ENCODE measurements around the gene MROH2B.

The MROH2B gene

DNA sequence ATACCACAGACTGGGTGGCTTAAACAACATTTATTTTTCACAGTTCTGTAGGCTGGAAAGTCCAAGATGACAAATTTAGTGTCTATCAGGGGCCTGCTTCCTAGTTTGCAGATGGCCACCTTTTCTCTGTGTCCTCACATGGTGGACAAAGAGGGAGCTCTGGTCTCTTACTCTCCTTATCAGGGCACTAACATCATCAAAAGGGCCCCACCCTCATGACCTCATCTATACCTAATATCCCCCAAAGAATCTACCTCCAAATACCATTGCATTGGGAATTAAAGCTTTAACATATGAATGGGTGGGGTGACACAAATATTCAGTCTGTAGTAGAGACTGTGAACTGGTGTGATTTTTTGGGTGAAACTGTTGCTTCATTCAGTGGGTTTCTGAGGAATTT, 83.8 kb downstream of the MROH2B start:
- Histone ChIP-seq H3K36me3 (ENCODE audit: control insufficient read depth, low read depth, low read length) (no peaks in the 10 kb centered on the region), H3K4me3 (ENCODE audit: low read length) (no peak overlapping the region), H3K9ac (ENCODE audit: low read length) (no peak overlapping the region), H3K27ac (ENCODE audit: low read length) (no peak overlapping the region), H3K4me1 (ENCODE audit: control insufficient read depth, low read depth, low read length) (no peaks in the 10 kb centered on the region), H3K27me3 (ENCODE audit: control insufficient read depth, insufficient read depth, low read length) (no peaks in the 10 kb centered on the region), H3K9me3 (ENCODE audit: control insufficient read depth, low read depth, low read length) (no peaks in the 10 kb centered on the region)

DNA sequence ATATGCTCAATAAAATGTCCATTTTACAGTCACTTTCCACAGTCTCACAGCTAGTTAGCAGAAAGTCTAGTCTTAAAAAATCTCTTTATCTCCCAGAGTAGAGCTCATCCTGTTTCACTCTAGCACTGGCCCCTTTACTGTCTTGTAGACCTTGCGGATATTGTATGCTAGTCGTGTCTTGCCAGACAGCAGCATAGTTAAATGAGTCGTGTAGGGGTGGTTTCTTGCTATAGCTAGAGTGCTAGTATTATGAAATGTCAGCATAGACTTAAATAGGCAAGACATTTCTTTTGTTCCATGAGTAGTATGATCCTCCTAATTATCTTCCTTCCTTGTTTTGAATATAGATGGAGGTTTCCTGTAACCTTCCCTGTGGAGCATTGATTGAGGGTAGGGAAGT, 84.5 kb downstream of the MROH2B start:
- no peaks in the 10 kb centered on the region for H3K4me1 ChIP-seq (ENCODE audit: control insufficient read depth, low read depth, low read length)
- H3K27ac ChIP-seq (ENCODE audit: low read length), result no peak overlapping the region
- H3K9me3 ChIP-seq (ENCODE audit: control insufficient read depth, low read depth, low read length), result no peaks in the 10 kb centered on the region
- no peak overlapping the region for H3K4me3 ChIP-seq (ENCODE audit: low read length)
- no peaks in the 10 kb centered on the region for H3K36me3 ChIP-seq (ENCODE audit: control insufficient read depth, low read depth, low read length)
- no peaks in the 10 kb centered on the region for H3K27me3 ChIP-seq (ENCODE audit: control insufficient read depth, insufficient read depth, low read length)
- no peak overlapping the region for H3K9ac ChIP-seq (ENCODE audit: low read length)

DNA sequence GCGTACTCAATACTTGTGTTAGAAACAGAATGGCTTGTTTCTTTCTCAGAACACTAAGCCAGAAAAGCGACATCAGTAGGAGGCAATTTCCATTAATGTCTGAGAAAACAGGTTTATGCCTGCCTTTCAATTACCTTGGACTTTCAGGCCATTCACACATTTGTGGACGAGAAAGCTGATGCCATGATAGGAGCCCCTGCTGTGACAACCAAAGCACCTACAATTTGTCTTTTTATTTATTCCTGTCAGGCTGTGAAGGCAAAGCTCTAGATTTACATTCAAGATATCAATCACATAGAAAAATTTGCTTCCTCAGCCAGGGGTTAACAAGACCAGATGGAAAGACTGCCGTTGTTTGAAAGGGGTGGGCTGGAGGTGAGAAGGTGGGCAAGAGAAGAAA, 85.6 kb downstream of the MROH2B start:
- H3K27me3 ChIP-seq (ENCODE audit: control insufficient read depth, insufficient read depth, low read length), result no peaks in the 10 kb centered on the region
- no peak overlapping the region for H3K4me3 ChIP-seq (ENCODE audit: low read length)
- H3K27ac ChIP-seq (ENCODE audit: low read length), result no peak overlapping the region
- H3K36me3 ChIP-seq (ENCODE audit: control insufficient read depth, low read depth, low read length), result no peaks in the 10 kb centered on the region
- H3K9me3 ChIP-seq (ENCODE audit: control insufficient read depth, low read depth, low read length), result no peaks in the 10 kb centered on the region
- no peak overlapping the region for H3K9ac ChIP-seq (ENCODE audit: low read length)
- no peaks in the 10 kb centered on the region for H3K4me1 ChIP-seq (ENCODE audit: control insufficient read depth, low read depth, low read length)

DNA sequence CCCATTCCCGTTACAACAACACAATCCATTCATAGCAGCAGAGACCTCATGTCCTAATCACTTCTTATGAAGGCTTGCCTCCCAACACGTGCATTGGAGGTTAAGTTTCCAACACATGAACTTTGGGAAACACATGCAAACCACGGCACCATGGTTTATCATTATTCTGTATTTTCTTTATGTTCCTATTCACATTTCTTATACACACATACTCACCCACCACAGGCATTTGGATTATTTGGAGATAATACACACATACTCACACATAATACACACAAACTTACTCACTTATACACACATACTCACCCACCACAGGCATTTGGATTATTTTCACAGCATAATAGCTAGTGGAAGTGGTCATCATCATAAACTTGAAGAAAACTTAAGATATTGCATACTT, 86.3 kb downstream of the MROH2B start:
- Histone ChIP-seq H3K9ac (ENCODE audit: low read length) (no peak overlapping the region), H3K36me3 (ENCODE audit: control insufficient read depth, low read depth, low read length) (no peaks in the 10 kb centered on the region), H3K27me3 (ENCODE audit: control insufficient read depth, insufficient read depth, low read length) (no peaks in the 10 kb centered on the region), H3K4me1 (ENCODE audit: control insufficient read depth, low read depth, low read length) (no peaks in the 10 kb centered on the region), H3K4me3 (ENCODE audit: low read length) (no peak overlapping the region), H3K9me3 (ENCODE audit: control insufficient read depth, low read depth, low read length) (no peaks in the 10 kb centered on the region), H3K27ac (ENCODE audit: low read length) (no peak overlapping the region)

DNA sequence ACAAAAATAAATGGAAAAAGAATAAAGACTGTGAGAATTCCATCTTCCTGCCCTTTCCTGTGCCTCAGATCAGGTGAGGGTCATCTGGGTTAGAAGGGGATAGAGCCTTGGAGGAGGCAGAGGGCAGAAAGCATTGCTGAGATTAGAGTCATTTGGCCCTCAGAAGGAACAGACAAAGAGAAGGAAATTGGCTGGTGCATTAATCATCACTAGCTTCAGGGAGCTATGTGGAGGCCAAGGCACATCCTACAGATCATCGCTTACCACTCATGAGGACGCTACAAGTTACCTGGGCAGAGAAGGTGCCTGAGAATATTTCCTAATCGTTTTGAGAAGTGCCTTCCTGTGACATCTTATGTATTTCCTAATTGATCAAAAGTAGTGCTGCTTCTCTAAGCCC, 87.4 kb downstream of the MROH2B start:
- no peaks in the 10 kb centered on the region for H3K27me3 ChIP-seq (ENCODE audit: control insufficient read depth, insufficient read depth, low read length)
- H3K9me3 ChIP-seq (ENCODE audit: control insufficient read depth, low read depth, low read length), result no peaks in the 10 kb centered on the region
- no peaks in the 10 kb centered on the region for H3K4me1 ChIP-seq (ENCODE audit: control insufficient read depth, low read depth, low read length)
- H3K9ac ChIP-seq (ENCODE audit: low read length), result no peak overlapping the region
- H3K4me3 ChIP-seq (ENCODE audit: low read length), result no peak overlapping the region
- no peaks in the 10 kb centered on the region for H3K36me3 ChIP-seq (ENCODE audit: control insufficient read depth, low read depth, low read length)
- no peak overlapping the region for H3K27ac ChIP-seq (ENCODE audit: low read length)

DNA sequence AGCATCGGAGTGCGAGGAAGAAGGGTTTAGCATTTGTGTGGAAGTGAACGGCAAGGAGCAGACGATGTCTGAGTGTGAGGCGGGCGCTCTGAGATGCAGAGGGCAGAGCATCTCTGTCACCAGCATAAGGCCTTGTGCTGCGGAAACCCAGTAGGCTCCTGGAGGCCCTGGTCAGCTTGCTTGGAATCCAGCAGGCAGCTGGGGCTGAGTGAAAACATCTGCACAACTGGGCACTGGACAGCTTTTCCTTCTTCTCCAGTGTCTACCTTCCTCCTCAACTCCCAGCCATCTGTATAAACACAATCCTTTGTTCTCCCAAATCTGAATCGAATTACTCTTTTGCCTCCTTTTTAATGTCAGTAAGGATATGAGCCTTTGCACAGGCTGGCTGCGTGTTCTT, 89.7 kb downstream of the MROH2B start:
- no peak overlapping the region for H3K27ac ChIP-seq (ENCODE audit: low read length)
- H3K27me3 ChIP-seq (ENCODE audit: control insufficient read depth, insufficient read depth, low read length), result no peaks in the 10 kb centered on the region
- H3K9ac ChIP-seq (ENCODE audit: low read length), result no peak overlapping the region
- H3K36me3 ChIP-seq (ENCODE audit: control insufficient read depth, low read depth, low read length), result no peaks in the 10 kb centered on the region
- no peaks in the 10 kb centered on the region for H3K9me3 ChIP-seq (ENCODE audit: control insufficient read depth, low read depth, low read length)
- no peaks in the 10 kb centered on the region for H3K4me1 ChIP-seq (ENCODE audit: control insufficient read depth, low read depth, low read length)
- H3K4me3 ChIP-seq (ENCODE audit: low read length), result no peak overlapping the region

DNA sequence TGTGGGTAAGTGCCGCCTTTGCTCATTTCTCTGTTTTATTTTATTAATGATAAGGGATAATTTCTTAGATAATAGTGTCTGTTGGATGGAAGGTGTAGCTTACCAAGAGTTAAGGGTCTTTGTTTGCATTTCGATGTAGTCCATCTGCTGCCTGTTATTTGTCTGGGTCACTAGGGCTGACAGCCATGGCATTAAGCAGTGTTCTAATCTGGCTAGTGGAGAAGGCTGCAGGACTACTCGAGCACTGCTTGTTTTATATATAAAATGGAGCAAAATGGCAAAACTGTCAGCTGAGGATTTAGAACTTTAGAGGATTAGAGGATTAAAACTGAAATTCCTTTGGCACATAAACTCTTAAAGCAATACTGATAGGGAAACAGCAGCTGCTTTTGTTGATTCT, 94.3 kb downstream of the MROH2B start:
- Histone ChIP-seq H3K27ac (ENCODE audit: low read length) (no peak overlapping the region), H3K9ac (ENCODE audit: low read length) (no peak overlapping the region), H3K4me1 (ENCODE audit: control insufficient read depth, low read depth, low read length) (no peaks in the 10 kb centered on the region), H3K36me3 (ENCODE audit: control insufficient read depth, low read depth, low read length) (no peaks in the 10 kb centered on the region), H3K9me3 (ENCODE audit: control insufficient read depth, low read depth, low read length) (no peaks in the 10 kb centered on the region), H3K4me3 (ENCODE audit: low read length) (no peak overlapping the region), H3K27me3 (ENCODE audit: control insufficient read depth, insufficient read depth, low read length) (no peaks in the 10 kb centered on the region)

DNA sequence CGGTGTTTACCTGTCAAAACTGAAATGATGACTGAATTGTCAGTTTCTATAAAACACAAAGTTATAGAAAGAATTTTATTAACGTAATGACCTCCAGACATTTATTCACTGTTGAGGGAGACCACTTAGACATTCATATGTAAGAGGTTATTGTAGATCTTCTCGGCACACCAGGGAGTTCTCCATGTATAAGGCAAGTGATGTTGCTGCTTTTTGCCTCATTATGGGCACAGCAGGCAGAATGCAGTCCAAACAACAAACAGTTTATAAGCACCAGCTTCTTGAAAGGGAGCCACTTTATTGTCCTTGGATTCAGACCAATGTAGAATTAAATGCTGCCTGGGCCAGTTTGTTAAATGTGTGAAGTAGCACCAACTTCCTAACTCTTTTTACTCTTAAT, 95.1 kb downstream of the MROH2B start:
- H3K9ac ChIP-seq (ENCODE audit: low read length), result no peak overlapping the region
- no peaks in the 10 kb centered on the region for H3K9me3 ChIP-seq (ENCODE audit: control insufficient read depth, low read depth, low read length)
- no peaks in the 10 kb centered on the region for H3K36me3 ChIP-seq (ENCODE audit: control insufficient read depth, low read depth, low read length)
- no peak overlapping the region for H3K27ac ChIP-seq (ENCODE audit: low read length)
- H3K4me1 ChIP-seq (ENCODE audit: control insufficient read depth, low read depth, low read length), result no peaks in the 10 kb centered on the region
- H3K4me3 ChIP-seq (ENCODE audit: low read length), result no peak overlapping the region
- no peaks in the 10 kb centered on the region for H3K27me3 ChIP-seq (ENCODE audit: control insufficient read depth, insufficient read depth, low read length)

DNA sequence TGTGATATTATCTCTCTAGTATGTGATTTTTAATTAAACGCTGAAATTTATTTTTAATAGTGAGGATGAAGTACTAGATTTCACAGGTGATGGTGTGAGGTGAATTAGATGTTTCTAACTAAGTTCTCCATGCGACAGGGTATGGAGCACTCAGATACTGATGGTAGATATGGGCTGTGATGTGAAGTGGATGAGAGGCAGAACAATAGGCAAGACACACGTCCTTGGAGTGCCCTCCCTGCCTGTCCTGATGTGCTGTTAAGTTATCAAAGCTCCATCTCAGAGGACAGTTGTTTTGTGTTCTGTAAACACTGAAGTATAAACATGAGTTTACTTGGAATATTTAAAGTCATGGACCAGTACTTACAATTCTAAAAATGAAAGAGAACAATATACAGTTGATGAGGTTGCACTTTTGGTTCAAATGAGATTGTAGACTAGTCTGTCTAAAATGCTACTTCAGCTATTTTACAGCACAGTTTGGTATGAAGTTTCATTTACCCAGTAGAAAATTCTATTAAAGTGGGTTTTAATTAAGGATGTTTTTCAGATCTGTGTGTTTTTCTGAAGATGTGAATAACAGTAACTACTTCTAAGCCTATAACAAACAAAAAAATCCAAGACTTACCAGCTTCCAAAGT, 97.7 kb downstream of the MROH2B start:
- Histone ChIP-seq H3K4me1 (ENCODE audit: control insufficient read depth, low read depth, low read length) (no peaks in the 10 kb centered on the region), H3K4me3 (ENCODE audit: low read length) (no peak overlapping the region), H3K9me3 (ENCODE audit: control insufficient read depth, low read depth, low read length) (no peaks in the 10 kb centered on the region), H3K27ac (ENCODE audit: low read length) (no peak overlapping the region), H3K36me3 (ENCODE audit: control insufficient read depth, low read depth, low read length) (no peaks in the 10 kb centered on the region), H3K27me3 (ENCODE audit: control insufficient read depth, insufficient read depth, low read length) (no peaks in the 10 kb centered on the region), H3K9ac (ENCODE audit: low read length) (no peak overlapping the region)

DNA sequence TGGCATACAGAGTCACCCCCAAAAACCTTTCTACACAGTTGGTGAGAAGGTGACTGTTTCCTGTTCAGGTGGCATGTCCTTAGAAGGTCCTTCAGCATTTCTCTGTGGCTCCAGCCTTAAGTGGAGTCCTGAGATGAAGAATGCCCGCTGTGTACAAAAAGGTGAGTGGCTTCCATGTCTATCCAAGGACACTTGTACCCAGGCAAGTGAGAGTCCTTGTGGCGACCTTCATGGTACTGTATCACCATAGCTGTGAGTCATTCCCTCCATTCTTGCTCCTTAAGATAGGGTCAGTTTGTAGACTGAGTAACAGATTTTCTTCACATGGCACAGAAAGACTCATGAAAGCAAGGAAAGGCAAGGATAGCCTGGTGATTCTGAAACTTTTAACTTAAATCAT, 98.7 kb downstream of the MROH2B start:
- Histone ChIP-seq H3K4me3 (ENCODE audit: low read length) (no peak overlapping the region), H3K4me1 (ENCODE audit: control insufficient read depth, low read depth, low read length) (no peaks in the 10 kb centered on the region), H3K9me3 (ENCODE audit: control insufficient read depth, low read depth, low read length) (no peaks in the 10 kb centered on the region), H3K36me3 (ENCODE audit: control insufficient read depth, low read depth, low read length) (no peaks in the 10 kb centered on the region), H3K9ac (ENCODE audit: low read length) (no peak overlapping the region), H3K27ac (ENCODE audit: low read length) (no peak overlapping the region), H3K27me3 (ENCODE audit: control insufficient read depth, insufficient read depth, low read length) (no peaks in the 10 kb centered on the region)

DNA sequence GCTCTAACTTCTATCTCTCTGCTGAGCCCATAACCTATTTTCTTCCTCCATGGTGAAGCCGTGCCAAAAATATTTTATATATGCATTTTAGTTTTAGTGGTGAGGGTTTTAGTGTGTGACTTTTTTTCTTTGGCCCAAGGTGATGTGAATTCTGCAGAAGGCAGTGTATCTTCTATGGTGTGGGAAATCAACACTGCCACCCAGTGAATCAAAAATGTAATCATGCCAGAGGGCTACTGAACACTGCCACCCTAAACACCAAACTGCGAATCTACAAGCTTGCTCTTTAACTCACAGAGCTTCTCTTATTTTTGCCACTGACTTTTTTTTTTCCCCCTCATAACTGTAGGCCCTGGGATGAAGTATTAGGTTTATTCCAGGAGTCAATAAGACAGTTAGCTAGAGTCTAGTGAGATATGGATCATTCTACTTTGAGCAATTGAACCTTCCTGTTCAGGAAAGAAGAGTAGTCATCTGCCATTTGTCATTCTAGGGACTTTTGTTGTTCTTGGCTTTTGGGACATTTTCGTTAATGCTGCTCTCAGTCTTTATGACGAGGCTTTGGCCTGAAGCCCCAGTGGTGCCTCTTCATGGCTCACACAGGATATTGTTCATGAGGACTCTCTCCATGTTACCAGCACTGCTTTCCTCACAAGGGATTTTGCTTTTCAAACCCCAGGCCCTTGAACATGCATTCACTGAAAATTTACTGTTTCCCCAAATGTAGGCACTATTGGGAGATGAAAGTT, 108.8 kb downstream of the MROH2B start:
- H3K4me1 ChIP-seq (ENCODE audit: control insufficient read depth, low read depth, low read length), result no peaks in the 10 kb centered on the region
- H3K36me3 ChIP-seq (ENCODE audit: control insufficient read depth, low read depth, low read length), result no peaks in the 10 kb centered on the region
- H3K9me3 ChIP-seq (ENCODE audit: control insufficient read depth, low read depth, low read length), result no peaks in the 10 kb centered on the region
- no peaks in the 10 kb centered on the region for H3K27me3 ChIP-seq (ENCODE audit: control insufficient read depth, insufficient read depth, low read length)
- no peak overlapping the region for H3K4me3 ChIP-seq (ENCODE audit: low read length)
- H3K9ac ChIP-seq (ENCODE audit: low read length), result no peak overlapping the region
- H3K27ac ChIP-seq (ENCODE audit: low read length), result no peak overlapping the region

DNA sequence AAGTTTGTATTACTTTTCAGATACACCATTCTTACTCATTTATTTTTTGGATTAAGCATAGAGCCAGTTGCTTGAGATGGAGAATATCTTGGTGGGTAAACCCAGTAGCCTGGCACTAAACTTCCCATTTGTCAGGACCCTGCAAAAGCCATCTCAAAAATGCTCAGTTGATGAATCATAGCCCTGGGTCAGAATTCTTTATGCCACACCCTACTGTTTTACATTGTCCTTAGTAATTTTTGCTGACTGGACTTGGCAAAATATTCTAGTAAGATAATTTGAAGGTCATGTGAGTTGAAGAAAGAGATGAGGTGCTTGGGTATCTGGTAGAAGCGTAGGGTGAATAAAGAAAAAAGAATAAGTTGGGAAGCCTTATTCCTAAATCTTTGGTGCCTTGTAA, 111.1 kb downstream of the MROH2B start:
- Histone ChIP-seq H3K27me3 (ENCODE audit: control insufficient read depth, insufficient read depth, low read length) (no peaks in the 10 kb centered on the region), H3K4me1 (ENCODE audit: control insufficient read depth, low read depth, low read length) (peaks cover 3% of the 10 kb centered on the region), H3K36me3 (ENCODE audit: control insufficient read depth, low read depth, low read length) (no peaks in the 10 kb centered on the region), H3K4me3 (ENCODE audit: low read length) (no peak overlapping the region), H3K9ac (ENCODE audit: low read length) (no peak overlapping the region), H3K27ac (ENCODE audit: low read length) (no peak overlapping the region), H3K9me3 (ENCODE audit: control insufficient read depth, low read depth, low read length) (no peaks in the 10 kb centered on the region)

Data from iPS-18a (cell line).